TTC549 (cell line): Measurements from ENCODE around the gene NPAS1.
A peak's percentile ranks its signal among the peaks of the same experiment; 100 is the strongest.
"Not testable (repeated sequence)": the region's sequence is repeated elsewhere in the genome, so short reads cannot be mapped to it uniquely, and the experiment has no call there.

Experiments
- FAIRE-seq: peaks from 2 replicates; lab custom pipeline; 2012; peaks lifted over from hg19 to GRCh38; lab: Jason Lieb, UNC

Gene NPAS1

GRCh38 chr19:46990991-46991676, 28.5 kb upstream of the NPAS1 start:
- FAIRE-seq, result peak; percentile 74

GRCh38 chr19:46992699-46993535, 26.7 kb upstream of the NPAS1 start:
- no peak for FAIRE-seq

GRCh38 chr19:46993622-46994021, 26.0 kb upstream of the NPAS1 start:
- FAIRE-seq, result no peak

- FAIRE-seq, result no peak
Observed at GRCh38 chr19:46994141-46994686, 25.4 kb upstream of the NPAS1 start.

GRCh38 chr19:46995492-46995891, 24.1 kb upstream of the NPAS1 start:
- no peak for FAIRE-seq

- no peak for FAIRE-seq
Observed at GRCh38 chr19:46998445-46999125, 21.1 kb upstream of the NPAS1 start.

- FAIRE-seq, result no peak
Observed at GRCh38 chr19:46999377-46999776, 20.3 kb upstream of the NPAS1 start.

GRCh38 chr19:46999878-47000277, 19.8 kb upstream of the NPAS1 start:
- FAIRE-seq, result no peak

GRCh38 chr19:47000373-47000772, 19.3 kb upstream of the NPAS1 start:
- no peak for FAIRE-seq

GRCh38 chr19:47001584-47001983, 18.1 kb upstream of the NPAS1 start:
- no peak for FAIRE-seq

- no peak for FAIRE-seq
Observed at GRCh38 chr19:47002106-47002766, 17.4 kb upstream of the NPAS1 start.

GRCh38 chr19:47002853-47003610, 16.6 kb upstream of the NPAS1 start:
- FAIRE-seq, result no peak

- FAIRE-seq, result no peak
Observed at GRCh38 chr19:47003611-47004465, 15.8 kb upstream of the NPAS1 start.

- no peak for FAIRE-seq
Observed at GRCh38 chr19:47005164-47005641, 14.4 kb upstream of the NPAS1 start.

GRCh38 chr19:47005873-47006272, 13.8 kb upstream of the NPAS1 start:
- FAIRE-seq, result no peak

- FAIRE-seq, result no peak
Observed at GRCh38 chr19:47006496-47006895, 13.1 kb upstream of the NPAS1 start.

- FAIRE-seq, result not testable (repeated sequence)
Observed at GRCh38 chr19:47010549-47010948, 9.1 kb upstream of the NPAS1 start.

- FAIRE-seq, result no peak
Observed at GRCh38 chr19:47012617-47013016, 7.0 kb upstream of the NPAS1 start.

GRCh38 chr19:47013041-47013517, 6.6 kb upstream of the NPAS1 start:
- FAIRE-seq, result no peak

- FAIRE-seq, result no peak
Observed at GRCh38 chr19:47018923-47019322, 714 bp upstream of the NPAS1 start.
